ENCODE data around the gene F13B.
A peak's percentile ranks its signal among the peaks of the same experiment; 100 is the strongest.

The F13B gene

GRCh38 chr1:197024460-197024859 lies 42.6 kb downstream of the F13B start:
- no peak overlapping the region for H4K91ac ChIP-seq (ENCODE audit: low read depth, low read length, poor library complexity)
- no peaks in the 10 kb centered on the region for H3K27me3 ChIP-seq (ENCODE audit: control insufficient read depth in 3 of 3, insufficient read depth in 3 of 3, low read depth in 1 of 3, low read length in 3 of 3)
- WGBS, 2 donors (ENCODE audit: extremely low coverage in 2 of 2, insufficient read length in 2 of 2, insufficient replicate concordance in 1 of 2), result no CpG with 5 or more reads among the region's 1 CpG
- H3K79me1 ChIP-seq (ENCODE audit: low read depth, low read length), result no peaks in the 10 kb centered on the region
- H2BK5ac ChIP-seq (ENCODE audit: low read length), result no peak overlapping the region
- no peak overlapping the region for H2BK120ac ChIP-seq (ENCODE audit: low read depth, low read length)
- H2AFZ ChIP-seq (ENCODE audit: low read length), result no peak overlapping the region
- no peaks in the 10 kb centered on the region for H3K36me3 ChIP-seq (replicated peaks in 1 of 2; ENCODE audit: control insufficient read depth in 2 of 2, insufficient read depth in 2 of 2, low read length in 2 of 2)
- no peak overlapping the region for H3K4ac ChIP-seq (ENCODE audit: low read length)
- no peak overlapping the region for H3K18ac ChIP-seq (ENCODE audit: low read length)
- no peak overlapping the region for H2AK5ac ChIP-seq (ENCODE audit: low read depth, low read length)
- H3K14ac ChIP-seq (ENCODE audit: low read length), result no peak overlapping the region
- H3K4me3 ChIP-seq (ENCODE audit: low read length in 2 of 2), result no peak overlapping the region
- H4K8ac ChIP-seq (ENCODE audit: low read depth, low read length), result no peak overlapping the region
- H3K23ac ChIP-seq (ENCODE audit: low read depth, low read length, poor library complexity), result no peak overlapping the region
- H2BK12ac ChIP-seq (ENCODE audit: low read length), result no peak overlapping the region
- H3K27ac ChIP-seq (replicated peaks; ENCODE audit: low read length), result no peak overlapping the region
- no peak overlapping the region for H3K9ac ChIP-seq (ENCODE audit: low read depth, low read length, poor library complexity)
- no peak overlapping the region for H3K4me2 ChIP-seq (ENCODE audit: insufficient read depth, low read length, poor library complexity, severe bottlenecking)
- H2BK15ac ChIP-seq (ENCODE audit: low read length), result no peak overlapping the region
- no peaks in the 10 kb centered on the region for H3K4me1 ChIP-seq (ENCODE audit: control insufficient read depth in 2 of 2, insufficient read depth in 1 of 2, low read depth in 1 of 2, low read length in 2 of 2)
- DNase-seq (ENCODE audit: low spot score), result no peak
- no peaks in the 10 kb centered on the region for H3K9me3 ChIP-seq (replicated peaks in 1 of 2; ENCODE audit: control insufficient read depth in 2 of 2, insufficient read depth in 1 of 2, low read depth in 1 of 2, low read length in 2 of 2)

GRCh38 chr1:197021716-197022115 lies 45.3 kb downstream of the F13B start:
- no peak overlapping the region for H3K4me2 ChIP-seq (ENCODE audit: insufficient read depth, low read length, poor library complexity, severe bottlenecking)
- no peak overlapping the region for H4K91ac ChIP-seq (ENCODE audit: low read depth, low read length, poor library complexity)
- H3K79me1 ChIP-seq (ENCODE audit: low read depth, low read length), result no peaks in the 10 kb centered on the region
- H3K4ac ChIP-seq (ENCODE audit: low read length), result no peak overlapping the region
- H3K23ac ChIP-seq (ENCODE audit: low read depth, low read length, poor library complexity), result no peak overlapping the region
- DNase-seq (ENCODE audit: low spot score), result no peak
- no peak overlapping the region for H3K4me3 ChIP-seq (ENCODE audit: low read length in 2 of 2)
- H2BK15ac ChIP-seq (ENCODE audit: low read length), result no peak overlapping the region
- no peak overlapping the region for H3K18ac ChIP-seq (ENCODE audit: low read length)
- no peak overlapping the region for H2BK12ac ChIP-seq (ENCODE audit: low read length)
- no peaks in the 10 kb centered on the region for H3K4me1 ChIP-seq (ENCODE audit: control insufficient read depth in 2 of 2, insufficient read depth in 1 of 2, low read depth in 1 of 2, low read length in 2 of 2)
- no peak overlapping the region for H4K8ac ChIP-seq (ENCODE audit: low read depth, low read length)
- no peaks in the 10 kb centered on the region for H3K9me3 ChIP-seq (replicated peaks in 1 of 2; ENCODE audit: control insufficient read depth in 2 of 2, insufficient read depth in 1 of 2, low read depth in 1 of 2, low read length in 2 of 2)
- WGBS, 2 donors (ENCODE audit: extremely low coverage in 2 of 2, insufficient read length in 2 of 2, insufficient replicate concordance in 1 of 2), result no CpG with 5 or more reads among the region's 4 CpGs
- no peak overlapping the region for H3K9ac ChIP-seq (ENCODE audit: low read depth, low read length, poor library complexity)
- H2AFZ ChIP-seq (ENCODE audit: low read length), result peak overlapping the region; percentile 52
- H3K27ac ChIP-seq (replicated peaks; ENCODE audit: low read length), result no peak overlapping the region
- H3K27me3 ChIP-seq (ENCODE audit: control insufficient read depth in 3 of 3, insufficient read depth in 3 of 3, low read depth in 1 of 3, low read length in 3 of 3), result no peaks in the 10 kb centered on the region
- H2BK120ac ChIP-seq (ENCODE audit: low read depth, low read length), result no peak overlapping the region
- H2BK5ac ChIP-seq (ENCODE audit: low read length), result no peak overlapping the region
- no peak overlapping the region for H3K14ac ChIP-seq (ENCODE audit: low read length)
- H3K36me3 ChIP-seq (replicated peaks in 1 of 2; ENCODE audit: control insufficient read depth in 2 of 2, insufficient read depth in 2 of 2, low read length in 2 of 2), result no peaks in the 10 kb centered on the region
- no peak overlapping the region for H2AK5ac ChIP-seq (ENCODE audit: low read depth, low read length)

- Histone ChIP-seq H3K23ac (ENCODE audit: low read depth, low read length, poor library complexity) (no peak overlapping the region), H3K9me3 (replicated peaks in 1 of 2; ENCODE audit: control insufficient read depth in 2 of 2, insufficient read depth in 1 of 2, low read depth in 1 of 2, low read length in 2 of 2) (no peaks in the 10 kb centered on the region)
- WGBS, 2 donors (ENCODE audit: extremely low coverage in 2 of 2, insufficient read length in 2 of 2, insufficient replicate concordance in 1 of 2), result no CpG with 5 or more reads among the region's 8 CpGs
These were observed 49.4 kb downstream of the F13B start for GRCh38 chr1:197017558-197018146.

GRCh38 chr1:197016751-197017150 lies 50.3 kb downstream of the F13B start:
- Histone ChIP-seq H3K79me1 (ENCODE audit: low read depth, low read length) (no peaks in the 10 kb centered on the region), H3K4ac (ENCODE audit: low read length) (no peak overlapping the region), H3K36me3 (replicated peaks in 1 of 2; ENCODE audit: control insufficient read depth in 2 of 2, insufficient read depth in 2 of 2, low read length in 2 of 2) (no peaks in the 10 kb centered on the region), H2AK5ac (ENCODE audit: low read depth, low read length) (no peak overlapping the region), H2BK12ac (ENCODE audit: low read length) (no peak overlapping the region), H2BK120ac (ENCODE audit: low read depth, low read length) (no peak overlapping the region), H3K9me3 (replicated peaks in 1 of 2; ENCODE audit: control insufficient read depth in 2 of 2, insufficient read depth in 1 of 2, low read depth in 1 of 2, low read length in 2 of 2) (peaks cover 0 to 1% of the 10 kb centered on the region in 2 donors), H3K27me3 (ENCODE audit: control insufficient read depth in 3 of 3, insufficient read depth in 3 of 3, low read depth in 1 of 3, low read length in 3 of 3) (no peaks in the 10 kb centered on the region), H2AFZ (ENCODE audit: low read length) (no peak overlapping the region), H3K4me3 (ENCODE audit: low read length in 2 of 2) (no peak overlapping the region), H3K23ac (ENCODE audit: low read depth, low read length, poor library complexity) (no peak overlapping the region), H3K14ac (ENCODE audit: low read length) (no peak overlapping the region), H3K27ac (replicated peaks; ENCODE audit: low read length) (no peak overlapping the region), H3K4me2 (ENCODE audit: insufficient read depth, low read length, poor library complexity, severe bottlenecking) (no peak overlapping the region), H3K4me1 (ENCODE audit: control insufficient read depth in 2 of 2, insufficient read depth in 1 of 2, low read depth in 1 of 2, low read length in 2 of 2) (no peaks in the 10 kb centered on the region), H2BK5ac (ENCODE audit: low read length) (no peak overlapping the region), H4K91ac (ENCODE audit: low read depth, low read length, poor library complexity) (no peak overlapping the region), H2BK15ac (ENCODE audit: low read length) (no peak overlapping the region), H4K8ac (ENCODE audit: low read depth, low read length) (no peak overlapping the region), H3K18ac (ENCODE audit: low read length) (no peak overlapping the region), H3K9ac (ENCODE audit: low read depth, low read length, poor library complexity) (no peak overlapping the region)
- no CpG with 5 or more reads among the region's 1 CpG for WGBS, 2 donors (ENCODE audit: extremely low coverage in 2 of 2, insufficient read length in 2 of 2, insufficient replicate concordance in 1 of 2)
- no peak for DNase-seq (ENCODE audit: low spot score)

More at GRCh38 chr1:197017558-197018146, 49.4 kb downstream of the F13B start:
- Histone ChIP-seq H2AK5ac (ENCODE audit: low read depth, low read length) (no peak overlapping the region), H3K27me3 (ENCODE audit: control insufficient read depth in 3 of 3, insufficient read depth in 3 of 3, low read depth in 1 of 3, low read length in 3 of 3) (no peaks in the 10 kb centered on the region), H2BK5ac (ENCODE audit: low read length) (no peak overlapping the region), H3K18ac (ENCODE audit: low read length) (no peak overlapping the region), H3K14ac (ENCODE audit: low read length) (no peak overlapping the region), H3K4me2 (ENCODE audit: insufficient read depth, low read length, poor library complexity, severe bottlenecking) (no peak overlapping the region), H3K36me3 (replicated peaks in 1 of 2; ENCODE audit: control insufficient read depth in 2 of 2, insufficient read depth in 2 of 2, low read length in 2 of 2) (no peaks in the 10 kb centered on the region), H4K91ac (ENCODE audit: low read depth, low read length, poor library complexity) (no peak overlapping the region), H2BK120ac (ENCODE audit: low read depth, low read length) (no peak overlapping the region), H3K27ac (replicated peaks; ENCODE audit: low read length) (no peak overlapping the region), H3K4me1 (ENCODE audit: control insufficient read depth in 2 of 2, insufficient read depth in 1 of 2, low read depth in 1 of 2, low read length in 2 of 2) (no peaks in the 10 kb centered on the region), H2BK12ac (ENCODE audit: low read length) (no peak overlapping the region), H2BK15ac (ENCODE audit: low read length) (no peak overlapping the region), H3K4me3 (ENCODE audit: low read length in 2 of 2) (no peak overlapping the region), H3K79me1 (ENCODE audit: low read depth, low read length) (no peaks in the 10 kb centered on the region), H3K9ac (ENCODE audit: low read depth, low read length, poor library complexity) (no peak overlapping the region), H2AFZ (ENCODE audit: low read length) (peak overlapping the region; percentile 72), H3K4ac (ENCODE audit: low read length) (no peak overlapping the region), H4K8ac (ENCODE audit: low read depth, low read length) (no peak overlapping the region)
- DNase-seq (ENCODE audit: low spot score), result no peak

Measured in neuronal stem cell (in vitro differentiated cells).